ENCODE results near the gene SUPT5H. TPM values are rescaled to one million over a fixed set of nuclear protein-coding genes. Genes with fewer than 3 reads are reported as not detected.

Gene SUPT5H
- total and polyA plus RNA-seq, 2 of the 13 experiments (the other 11 are each of a cell fraction or from before 2014, with no cell fraction given) = 48.2 to 51.7 TPM

DNA sequence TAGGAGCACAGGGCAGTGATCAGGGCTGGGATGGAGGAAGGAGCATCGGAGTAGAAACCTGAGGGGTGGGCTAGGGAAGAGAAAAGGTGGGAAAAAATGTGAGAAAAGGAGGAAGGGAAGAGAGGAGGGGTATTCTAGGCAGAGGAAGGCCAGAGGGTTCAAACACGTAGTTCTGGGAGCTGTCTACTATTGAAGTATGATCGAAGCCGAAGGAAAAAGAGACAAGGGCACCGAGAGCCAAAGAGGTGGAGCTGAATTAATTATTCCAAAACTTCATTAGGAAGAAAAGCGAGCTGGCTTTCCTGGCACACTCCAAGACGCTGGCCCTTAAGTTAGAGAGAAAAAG, 61.2 kb downstream of the SUPT5H start:
- Histone ChIP-seq H2AFZ (ENCODE audit: low read length) (no peak overlapping the region), H4K20me1 (ENCODE audit: insufficient read depth, low read length) (no peaks in the 10 kb centered on the region), H3K36me3 (replicated peaks in 1 of 2; ENCODE audit: control insufficient read depth in 1 of 2, insufficient read depth in 2 of 2, low read length in 2 of 2) (no peaks in the 10 kb centered on the region), H3K4me2 (ENCODE audit: low read depth, low read length) (peak overlapping the region; percentile 70), H3K4me3 (replicated peaks in 1 of 3; ENCODE audit: insufficient read depth in 1 of 3, low read depth in 2 of 3, low read length in 3 of 3) (peak overlapping the region in 1 of 3 experiments; percentile 68; a peak in 1 of 6 replicates), H3K9ac (ENCODE audit: insufficient read depth, low read depth, low read length) (no peak overlapping the region), H3K27ac (ENCODE audit: extremely low read length, insufficient read depth, low read length) (no peak overlapping the region), H3K27me3 (ENCODE audit: control insufficient read depth in 1 of 2, insufficient read depth in 2 of 2, low read length in 2 of 2) (peaks cover 16 to 54% of the 10 kb centered on the region in 2 experiments), H3K79me2 (ENCODE audit: insufficient read depth, low read length) (no peaks in the 10 kb centered on the region), H3K9me3 (ENCODE audit: low read length) (no peaks in the 10 kb centered on the region), H3K4me1 (ENCODE audit: insufficient read depth, low read length) (peaks cover 26% of the 10 kb centered on the region)
- intact Hi-C loops (cut with micrococcal nuclease; ENCODE audit: unreplicated experiment) = no loop called here
- DNase-seq (ENCODE audit: low spot score) (no peak), ATAC-seq (no peak), FAIRE-seq (no peak)
- no peak for TF ChIP-seq ZNF260 (CRISPR knock-in tag; IDR thresholded peaks at IDR 0.05; ENCODE audit: borderline replicate concordance, low read depth)
- 0 out of 2 replicates have a peak, but pooled peaks have one; percentile 51 for TF ChIP-seq ZNF878 (CRISPR knock-in tag; IDR thresholded peaks at IDR 0.05)
- TF ChIP-seq, protein P1, sequence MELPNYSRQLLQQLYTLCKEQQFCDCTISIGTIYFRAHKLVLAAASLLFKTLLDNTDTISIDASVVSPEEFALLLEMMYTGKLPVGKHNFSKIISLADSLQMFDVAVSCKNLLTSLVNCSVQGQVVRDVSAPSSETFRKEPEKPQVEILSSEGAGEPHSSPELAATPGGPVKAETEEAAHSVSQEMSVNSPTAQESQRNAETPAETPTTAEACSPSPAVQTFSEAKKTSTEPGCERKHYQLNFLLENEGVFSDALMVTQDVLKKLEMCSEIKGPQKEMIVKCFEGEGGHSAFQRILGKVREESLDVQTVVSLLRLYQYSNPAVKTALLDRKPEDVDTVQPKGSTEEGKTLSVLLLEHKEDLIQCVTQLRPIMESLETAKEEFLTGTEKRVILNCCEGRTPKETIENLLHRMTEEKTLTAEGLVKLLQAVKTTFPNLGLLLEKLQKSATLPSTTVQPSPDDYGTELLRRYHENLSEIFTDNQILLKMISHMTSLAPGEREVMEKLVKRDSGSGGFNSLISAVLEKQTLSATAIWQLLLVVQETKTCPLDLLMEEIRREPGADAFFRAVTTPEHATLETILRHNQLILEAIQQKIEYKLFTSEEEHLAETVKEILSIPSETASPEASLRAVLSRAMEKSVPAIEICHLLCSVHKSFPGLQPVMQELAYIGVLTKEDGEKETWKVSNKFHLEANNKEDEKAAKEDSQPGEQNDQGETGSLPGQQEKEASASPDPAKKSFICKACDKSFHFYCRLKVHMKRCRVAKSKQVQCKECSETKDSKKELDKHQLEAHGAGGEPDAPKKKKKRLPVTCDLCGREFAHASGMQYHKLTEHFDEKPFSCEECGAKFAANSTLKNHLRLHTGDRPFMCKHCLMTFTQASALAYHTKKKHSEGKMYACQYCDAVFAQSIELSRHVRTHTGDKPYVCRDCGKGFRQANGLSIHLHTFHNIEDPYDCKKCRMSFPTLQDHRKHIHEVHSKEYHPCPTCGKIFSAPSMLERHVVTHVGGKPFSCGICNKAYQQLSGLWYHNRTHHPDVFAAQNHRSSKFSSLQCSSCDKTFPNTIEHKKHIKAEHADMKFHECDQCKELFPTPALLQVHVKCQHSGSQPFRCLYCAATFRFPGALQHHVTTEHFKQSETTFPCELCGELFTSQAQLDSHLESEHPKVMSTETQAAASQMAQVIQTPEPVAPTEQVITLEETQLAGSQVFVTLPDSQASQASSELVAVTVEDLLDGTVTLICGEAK (IDR thresholded peaks at IDR 0.05) = no peak
- TF ChIP-seq, protein P1 (CRISPR knock-in tag; IDR thresholded peaks at IDR 0.05) = 0 out of 2 replicates have a peak, but pooled peaks have one; percentile 4
- TF ChIP-seq DR1 (CRISPR knock-in tag; IDR thresholded peaks at IDR 0.05) = 0 out of 2 replicates have a peak, but pooled peaks have one; percentile 3
- TF ChIP-seq WIZ (CRISPR knock-in tag; IDR thresholded peaks at IDR 0.05) = no peak
- TF ChIP-seq NCOR1 (IDR thresholded peaks at IDR 0.05; ENCODE audit: borderline replicate concordance, low read length) = no peak
- 72% methylated on average over 7 of the region's 7 CpGs for WGBS (ENCODE audit: low lambda C conversion rate)
- ChIA-PET CTCF (ENCODE audit: low intra/inter-chr PET ratio, low total read pairs) (no interaction called here), POLR2A (interaction anchor here (1.6 kb wide), 1 partner anchor 61 kb away, joined by 3 read pairs; the partner anchor contains the start of gene SUPT5H)
- in situ Hi-C loops (cut with HindIII; ENCODE audit: extremely low pct_ligation_motif_present, low pct_unique_long_range_greater_than_20kb) = no loop called here
- BruUV-seq (replicated peaks) = no TSS peak
